NOMO-1 treated with dmso at 0.1 percent for 144 hours (cell line): ENCODE data around the gene VAPA.
A peak's percentile ranks its signal among the peaks of the same experiment; 100 is the strongest.

Experiments used
- DNase-seq: peaks from one replicate; lab custom pipeline; 2025; ENCODE audit not compliant: unreplicated experiment; lab: John Stamatoyannopoulos, UW

The VAPA gene

GRCh38 chr18:9931678-9932077 lies 17.9 kb downstream of the VAPA start:
- DNase-seq = no peak

- no peak for DNase-seq
Observed at GRCh38 chr18:9933865-9934264, 20.0 kb downstream of the VAPA start.

GRCh38 chr18:9934274-9934673 lies 20.5 kb downstream of the VAPA start:
- DNase-seq = no peak

- no peak for DNase-seq
Observed at GRCh38 chr18:9941103-9941502, 27.3 kb downstream of the VAPA start.

- no peak for DNase-seq
Observed at GRCh38 chr18:9941660-9942059, 27.8 kb downstream of the VAPA start.

- DNase-seq = no peak
Observed at GRCh38 chr18:9943311-9943710, 29.5 kb downstream of the VAPA start.

- no peak for DNase-seq
Observed at GRCh38 chr18:9944805-9945204, 31.0 kb downstream of the VAPA start.

GRCh38 chr18:9946831-9947230 lies 33.0 kb downstream of the VAPA start:
- no peak for DNase-seq

- DNase-seq = no peak
Observed at GRCh38 chr18:9947248-9947647, 33.4 kb downstream of the VAPA start.

- no peak for DNase-seq
Observed at GRCh38 chr18:9949315-9949714, 35.5 kb downstream of the VAPA start.

- DNase-seq = no peak
Observed at GRCh38 chr18:9949861-9950260, 36.0 kb downstream of the VAPA start.

- DNase-seq = no peak
Observed at GRCh38 chr18:9950289-9951016, 36.6 kb downstream of the VAPA start.

- peak; percentile 30 for DNase-seq
Observed at GRCh38 chr18:9951022-9951859, 37.4 kb downstream of the VAPA start.

GRCh38 chr18:9952633-9953416 lies 39.0 kb downstream of the VAPA start:
- no peak for DNase-seq

GRCh38 chr18:9958861-9959399 lies 45.1 kb downstream of the VAPA start:
- DNase-seq = no peak

- no peak for DNase-seq
Observed at GRCh38 chr18:9959564-9959963, 45.7 kb downstream of the VAPA start.

- DNase-seq = no peak
Observed at GRCh38 chr18:9960258-9960904, 46.6 kb downstream of the VAPA start.

- no peak for DNase-seq
Observed at GRCh38 chr18:9961041-9961440, 47.2 kb downstream of the VAPA start.

GRCh38 chr18:9965711-9966624 lies 52.2 kb downstream of the VAPA start:
- no peak for DNase-seq
